Upper lobe of left lung (tissue), 4 donors: Measurements from ENCODE around the gene SEPTIN10.

ENCODE experiments used
- CTCF ChIP-seq, 6 experiments: fragments of 450-650 bp in 4 of 6; fragments of 200-600 bp in 2 of 6; sonication (generic) in 2 of 6; IDR thresholded peaks; one replicate each; pipeline ENCODE4 v1.5.1; 2016 to 2019; ENCODE audit warnings: antibody characterized with exemption in 6 of 6
- POLR2A ChIP-seq, 4 donors: fragments of 450-650 bp; IDR thresholded peaks; one replicate each; pipeline ENCODE4 v1.5.1; 2016 to 2017; ENCODE audit warnings: antibody characterized with exemption in 4 of 4, mild to moderate bottlenecking in 2 of 4
- POLR2AphosphoS5 ChIP-seq, 2 donors: sonication (generic); formaldehyde crosslinking; IDR thresholded peaks; one replicate each; pipeline ENCODE4 v1.5.1; 2017; ENCODE audit warnings: antibody characterized with exemption in 2 of 2

GRCh38 chr2:109535217-109535946 is 78.4 kb downstream of the SEPTIN10 start:
- TF ChIP-seq CTCF (IDR thresholded peaks at IDR 0.05) = no peak
- TF ChIP-seq POLR2AphosphoS5 (IDR thresholded peaks at IDR 0.05) = no peak
- TF ChIP-seq POLR2A (IDR thresholded peaks at IDR 0.05) = no peak
